ENCODE measurements around the gene SV2C. TPM values are rescaled to one million over a fixed set of nuclear protein-coding genes. Genes with fewer than 3 reads are reported as not detected.

Gene SV2C
- total RNA-seq, 2 donors from 2014 or later: 0.04 to 0.15 TPM

GRCh38 chr5:76174101-76174500 is 90.9 kb downstream of the SV2C start:
- no peaks in the 10 kb centered on the region for H3K9me3 ChIP-seq
- H3K27me3 ChIP-seq: no peaks in the 10 kb centered on the region
- DNase-seq (ENCODE audit: low spot score): no peak
- no peaks in the 10 kb centered on the region for H3K4me1 ChIP-seq
- H3K27ac ChIP-seq: no peak overlapping the region
- TF ChIP-seq, protein P1, sequence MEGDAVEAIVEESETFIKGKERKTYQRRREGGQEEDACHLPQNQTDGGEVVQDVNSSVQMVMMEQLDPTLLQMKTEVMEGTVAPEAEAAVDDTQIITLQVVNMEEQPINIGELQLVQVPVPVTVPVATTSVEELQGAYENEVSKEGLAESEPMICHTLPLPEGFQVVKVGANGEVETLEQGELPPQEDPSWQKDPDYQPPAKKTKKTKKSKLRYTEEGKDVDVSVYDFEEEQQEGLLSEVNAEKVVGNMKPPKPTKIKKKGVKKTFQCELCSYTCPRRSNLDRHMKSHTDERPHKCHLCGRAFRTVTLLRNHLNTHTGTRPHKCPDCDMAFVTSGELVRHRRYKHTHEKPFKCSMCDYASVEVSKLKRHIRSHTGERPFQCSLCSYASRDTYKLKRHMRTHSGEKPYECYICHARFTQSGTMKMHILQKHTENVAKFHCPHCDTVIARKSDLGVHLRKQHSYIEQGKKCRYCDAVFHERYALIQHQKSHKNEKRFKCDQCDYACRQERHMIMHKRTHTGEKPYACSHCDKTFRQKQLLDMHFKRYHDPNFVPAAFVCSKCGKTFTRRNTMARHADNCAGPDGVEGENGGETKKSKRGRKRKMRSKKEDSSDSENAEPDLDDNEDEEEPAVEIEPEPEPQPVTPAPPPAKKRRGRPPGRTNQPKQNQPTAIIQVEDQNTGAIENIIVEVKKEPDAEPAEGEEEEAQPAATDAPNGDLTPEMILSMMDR (IDR thresholded peaks at IDR 0.05): no peak
- no peaks in the 10 kb centered on the region for H3K36me3 ChIP-seq
- no peak overlapping the region for H3K4me3 ChIP-seq

DNA sequence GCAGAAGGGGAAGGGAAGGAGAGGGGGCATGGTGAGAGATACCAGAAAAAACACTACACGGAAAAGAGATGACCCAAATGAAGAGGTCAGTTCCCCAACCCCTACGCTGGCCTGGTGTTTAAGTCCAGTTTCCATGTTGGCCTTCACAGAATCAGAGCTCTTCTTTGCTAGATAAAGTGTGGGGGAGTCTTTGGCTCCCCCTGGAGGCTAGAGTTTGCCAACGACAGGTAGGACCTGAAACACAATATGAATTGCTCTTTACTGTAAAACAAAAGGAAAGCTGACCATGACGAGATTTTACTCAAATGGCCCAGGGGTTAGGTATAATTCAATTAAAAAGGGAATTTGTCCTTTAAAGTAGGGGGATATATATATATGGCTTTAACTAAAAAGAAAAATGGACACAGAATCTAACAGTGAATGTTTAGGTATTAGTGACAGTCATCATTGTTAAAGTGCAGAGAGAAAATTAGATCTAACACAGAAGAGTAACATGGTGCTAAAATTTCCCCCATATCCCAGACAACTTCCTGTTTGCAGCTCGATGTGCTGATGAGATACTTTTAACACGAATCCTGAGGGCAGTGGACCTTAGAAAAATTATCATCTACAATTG is 92.0 kb downstream of the SV2C start:
- Histone ChIP-seq H3K9me3 (no peaks in the 10 kb centered on the region), H3K27ac (no peak overlapping the region), H3K27me3 (no peaks in the 10 kb centered on the region), H3K36me3 (no peaks in the 10 kb centered on the region), H3K4me3 (no peak overlapping the region), H3K4me1 (no peaks in the 10 kb centered on the region)
- TF ChIP-seq, protein P1 (IDR thresholded peaks at IDR 0.05): peak in 1 of 2 donors; percentile 69
- no peak for DNase-seq (ENCODE audit: low spot score)

- Histone ChIP-seq H3K9me3 (no peaks in the 10 kb centered on the region), H3K27ac (no peak overlapping the region), H3K27me3 (no peaks in the 10 kb centered on the region), H3K36me3 (no peaks in the 10 kb centered on the region), H3K4me3 (no peak overlapping the region), H3K4me1 (no peaks in the 10 kb centered on the region)
- DNase-seq (ENCODE audit: low spot score): no peak
- TF ChIP-seq, protein P1 (IDR thresholded peaks at IDR 0.05): no peak
Measured at GRCh38 chr5:76175821-76176403, 92.7 kb downstream of the SV2C start.

GRCh38 chr5:76177978-76178377 is 94.8 kb downstream of the SV2C start:
- H3K9me3 ChIP-seq: no peaks in the 10 kb centered on the region
- no peak overlapping the region for H3K4me3 ChIP-seq
- no peaks in the 10 kb centered on the region for H3K4me1 ChIP-seq
- H3K36me3 ChIP-seq: no peaks in the 10 kb centered on the region
- no peak overlapping the region for H3K27ac ChIP-seq
- no peak for DNase-seq (ENCODE audit: low spot score)
- TF ChIP-seq, protein P1 (IDR thresholded peaks at IDR 0.05): no peak
- H3K27me3 ChIP-seq: no peaks in the 10 kb centered on the region

DNA sequence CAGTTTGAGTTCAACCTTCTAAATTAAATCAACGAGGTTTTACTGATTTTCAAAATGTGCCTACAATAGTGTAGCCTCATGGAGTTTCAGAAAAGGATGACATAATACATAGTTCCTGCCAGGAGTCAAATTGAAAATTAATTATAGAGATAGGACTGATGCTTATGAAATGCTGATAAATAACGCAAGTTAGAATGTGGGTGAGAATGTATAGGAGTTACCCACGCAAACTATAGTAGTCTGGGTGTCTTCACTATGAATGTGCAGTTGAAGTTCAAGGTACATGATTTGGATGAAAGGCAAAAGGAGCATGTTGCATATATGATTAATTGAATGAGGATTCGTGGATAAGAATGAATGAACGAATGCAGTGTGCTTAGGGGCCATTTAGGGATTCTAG is 95.7 kb downstream of the SV2C start:
- Histone ChIP-seq H3K4me3 (no peak overlapping the region), H3K4me1 (no peaks in the 10 kb centered on the region), H3K27me3 (no peaks in the 10 kb centered on the region), H3K36me3 (no peaks in the 10 kb centered on the region), H3K9me3 (no peaks in the 10 kb centered on the region), H3K27ac (no peak overlapping the region)
- TF ChIP-seq, protein P1 (IDR thresholded peaks at IDR 0.05): no peak
- DNase-seq (ENCODE audit: low spot score): no peak
